NCI-H1092 (cell line): ENCODE measurements around the gene TMEM120A.
A peak's percentile ranks its signal among the peaks of the same experiment; 100 is the strongest.
"Not testable (repeated sequence)": the region's sequence is repeated elsewhere in the genome, so short reads cannot be mapped to it uniquely, and the experiment has no call there.

Experiments used
- DNase-seq: peaks from one replicate; lab custom pipeline; 2025; lab: John Stamatoyannopoulos, UW

TMEM120A gene

GRCh38 chr7:75994388-75995051, at the start of gene TMEM120A:
Gene TMEM120A (minus strand): TSS chr7:75994595. CDS start chr7:75994570, 25 bp downstream.
- peak; percentile 88 for DNase-seq

- DNase-seq = no peak
These were observed 45.7 kb upstream of the TMEM120A start for GRCh38 chr7:76040126-76040525.

DNA sequence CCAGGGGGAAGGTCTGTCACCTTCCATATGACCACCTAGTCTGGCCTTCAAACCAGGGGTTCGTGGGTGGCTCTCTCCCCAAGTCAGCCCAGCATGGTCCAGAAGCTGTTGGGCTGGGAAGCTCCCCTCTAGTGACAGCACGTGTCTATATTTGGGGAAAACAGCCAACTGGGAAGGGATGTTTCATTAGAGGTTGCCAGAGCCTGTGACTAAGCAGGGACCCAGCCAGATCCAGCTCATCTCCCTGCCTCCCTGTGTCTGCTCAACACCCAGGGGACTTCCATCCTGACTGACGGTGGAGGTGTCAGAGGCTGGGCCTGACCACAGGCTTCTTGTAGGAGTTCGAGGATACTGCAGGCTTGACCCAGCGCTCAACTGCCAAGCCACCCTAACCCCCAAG, 42.9 kb upstream of the TMEM120A start:
- no peak for DNase-seq

- DNase-seq = no peak
These were observed 37.6 kb upstream of the TMEM120A start for GRCh38 chr7:76031964-76032363.

DNA sequence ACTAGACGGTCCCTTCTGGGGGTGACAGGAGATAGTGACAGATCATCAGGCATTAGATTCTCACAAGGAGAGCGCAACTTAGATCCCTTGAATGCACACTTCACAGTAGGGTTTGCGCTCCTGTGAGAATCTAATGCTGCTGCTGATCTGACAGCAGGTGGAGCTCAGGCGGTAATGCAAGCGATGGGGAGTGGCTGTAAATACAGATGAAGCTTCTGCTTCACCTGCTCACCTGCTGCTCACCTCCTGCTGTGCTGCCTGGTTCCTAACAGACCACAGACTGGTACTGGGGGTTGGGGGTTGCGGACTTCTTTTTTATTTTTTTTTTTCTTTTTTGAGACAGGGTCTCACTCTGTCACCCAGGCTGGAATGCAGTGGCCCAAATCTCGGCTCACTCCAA, 35.3 kb upstream of the TMEM120A start:
- DNase-seq = not testable (repeated sequence)

DNA sequence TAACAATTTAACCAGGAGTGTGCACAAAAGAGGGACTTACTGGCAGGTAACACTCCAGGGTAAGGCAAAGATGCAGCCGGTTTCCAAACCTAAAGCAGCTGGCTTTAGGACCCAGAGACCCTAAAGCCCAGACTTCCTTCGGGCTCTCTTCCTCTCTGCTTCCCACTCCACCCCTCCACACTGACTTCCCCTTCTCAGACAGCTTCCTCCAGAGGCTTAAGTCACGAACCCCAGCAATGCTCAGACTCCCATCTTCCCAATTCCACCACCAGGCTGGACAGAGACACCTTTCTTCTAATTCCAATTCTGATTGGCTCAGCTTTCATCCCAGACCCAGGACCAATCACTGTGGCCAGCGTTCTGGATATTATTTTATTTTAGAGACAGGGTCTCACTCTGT, 28.6 kb upstream of the TMEM120A start:
- DNase-seq = no peak

GRCh38 chr7:76022026-76022780, 27.8 kb upstream of the TMEM120A start:
- DNase-seq = no peak

- DNase-seq = peak; percentile 48
These were observed 25.8 kb upstream of the TMEM120A start for GRCh38 chr7:76020031-76020714.

GRCh38 chr7:76018520-76018919, 24.1 kb upstream of the TMEM120A start:
- DNase-seq = not testable (repeated sequence)

DNA sequence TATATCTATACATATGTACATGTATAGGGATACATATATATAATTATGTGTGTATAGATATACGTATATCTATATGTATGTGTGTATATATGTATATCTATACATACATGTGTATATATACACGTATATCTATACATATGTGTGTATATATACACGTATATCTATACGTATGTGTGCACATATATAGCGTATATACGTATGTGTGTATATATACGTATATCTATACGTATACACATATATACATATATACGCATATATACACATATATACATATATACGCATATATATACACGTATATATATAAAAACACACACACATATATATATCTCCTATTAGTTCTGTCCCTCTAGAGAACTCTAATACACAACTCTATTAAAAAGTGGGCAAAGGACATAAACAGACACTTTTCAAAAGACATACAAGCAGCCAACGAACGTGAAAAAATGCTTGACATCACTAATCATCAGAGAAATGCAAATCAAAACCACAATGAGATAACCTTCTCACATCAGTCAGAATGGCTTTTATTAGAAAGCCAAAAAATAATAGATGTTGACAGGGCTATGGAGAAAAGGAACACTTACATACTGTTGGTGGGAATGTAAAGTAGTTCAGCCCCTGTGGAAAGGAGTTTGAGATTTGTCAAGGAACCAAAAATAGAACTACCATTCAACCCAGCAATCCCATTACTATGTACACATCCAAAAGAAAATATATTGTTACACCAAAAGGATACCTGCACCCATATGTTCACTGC, 22.0 kb upstream of the TMEM120A start:
- DNase-seq = no peak

DNA sequence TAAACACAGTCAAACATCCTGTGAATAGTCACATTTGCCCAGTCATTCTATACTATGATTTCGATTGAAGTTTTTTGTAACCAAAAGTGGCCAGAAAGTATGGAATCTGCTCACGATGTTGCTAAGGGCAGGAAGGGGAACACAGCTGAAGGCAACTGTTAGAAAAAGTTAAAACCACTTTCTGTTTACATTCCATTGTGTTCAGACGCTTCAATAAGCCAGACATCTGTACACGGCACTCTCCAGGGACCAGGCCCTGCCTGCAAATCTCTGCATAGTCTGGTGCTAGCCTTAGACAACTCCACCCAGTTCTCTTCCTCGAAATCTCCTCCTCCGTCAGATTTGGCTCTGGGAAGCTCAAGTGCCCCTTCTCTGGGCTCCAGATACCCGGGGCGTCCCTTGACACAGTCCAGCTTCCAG, 17.1 kb upstream of the TMEM120A start:
- no peak for DNase-seq

DNA sequence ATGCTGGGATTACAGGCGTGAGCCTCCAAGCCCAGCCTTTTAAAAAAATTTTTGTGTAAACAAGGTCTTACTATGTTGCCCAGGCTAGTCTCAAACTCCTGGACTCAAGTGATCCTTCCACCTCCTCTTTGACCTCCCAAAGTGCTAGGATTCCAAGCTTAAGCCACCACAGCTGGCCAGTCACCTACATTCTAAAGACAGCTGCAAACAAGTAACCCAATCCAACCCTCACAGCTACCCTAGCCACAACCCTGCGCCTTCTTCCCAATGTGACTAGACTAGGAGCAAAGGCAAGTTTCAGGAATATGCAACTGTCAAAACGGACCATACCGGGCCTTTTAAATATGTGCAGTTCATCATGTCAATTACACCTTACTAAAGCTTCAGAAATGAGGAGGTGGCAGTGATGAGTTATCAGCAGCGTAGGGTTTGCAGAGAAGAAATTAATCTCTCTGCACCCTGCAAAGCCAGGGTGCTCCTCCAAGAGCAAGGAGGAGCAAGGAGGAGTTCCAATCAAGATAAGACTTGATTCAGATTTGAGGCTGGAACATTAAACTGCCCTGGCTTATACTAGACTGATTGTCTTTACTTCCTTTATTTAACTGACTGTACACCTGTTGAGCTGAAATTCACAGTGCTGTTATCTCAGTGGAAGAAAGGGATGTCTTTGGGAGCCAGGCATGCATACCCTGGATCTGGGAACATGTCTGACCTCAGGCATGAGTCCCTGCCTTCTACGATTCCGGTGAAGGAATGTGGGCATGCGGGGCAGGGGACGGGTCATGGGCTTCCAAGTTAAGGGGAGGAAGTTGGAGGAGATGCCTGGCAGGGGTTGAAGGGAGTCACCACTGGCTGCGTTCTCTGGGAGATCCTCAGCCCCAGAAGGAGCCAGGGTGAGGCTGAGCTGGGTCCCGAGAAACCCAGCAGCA, 15.5 kb upstream of the TMEM120A start:
- no peak for DNase-seq

GRCh38 chr7:76008156-76008687, 13.8 kb upstream of the TMEM120A start:
- DNase-seq = no peak

DNA sequence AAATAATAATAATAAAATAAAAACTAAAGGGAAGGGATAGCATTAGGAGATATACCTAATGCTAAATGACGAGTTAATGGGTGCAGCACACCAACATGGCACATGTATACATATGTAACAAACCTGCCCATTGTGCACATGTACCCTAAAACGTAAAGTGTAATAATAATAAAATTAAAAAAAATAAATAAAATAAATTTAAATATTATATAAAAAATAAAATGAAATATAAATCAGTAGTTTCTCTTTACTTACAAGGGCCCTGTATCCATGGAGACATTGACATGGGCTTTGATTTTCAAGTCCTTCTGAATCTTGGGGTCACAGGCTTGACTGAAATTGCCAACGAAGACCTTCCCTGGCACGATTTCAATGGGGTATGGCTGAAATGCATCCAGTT, 10.6 kb upstream of the TMEM120A start:
- DNase-seq = not testable (repeated sequence)

- DNase-seq = no peak
These were observed 9.0 kb upstream of the TMEM120A start for GRCh38 chr7:76003351-76003750.

GRCh38 chr7:76002822-76003221, 8.4 kb upstream of the TMEM120A start:
- no peak for DNase-seq

DNA sequence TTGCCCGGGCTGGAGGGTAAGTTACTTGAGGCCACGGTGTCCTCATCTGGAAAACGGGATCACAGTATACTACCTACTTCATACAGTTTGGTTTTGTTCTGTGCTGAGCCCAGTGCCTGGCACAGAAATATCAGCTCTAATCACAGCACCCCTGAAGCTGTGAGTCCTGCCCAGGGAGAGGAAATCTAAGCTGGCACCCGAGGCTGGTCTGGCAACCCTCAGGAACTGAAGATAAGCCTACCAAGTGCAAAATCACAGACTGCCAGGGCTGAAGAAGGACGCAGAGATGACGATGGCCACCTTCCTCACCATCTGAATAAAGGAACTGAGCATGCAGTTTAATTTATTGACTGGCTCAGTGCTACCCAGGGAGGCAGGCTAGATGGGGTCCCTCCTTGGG, 7.7 kb upstream of the TMEM120A start:
- DNase-seq = no peak

DNA sequence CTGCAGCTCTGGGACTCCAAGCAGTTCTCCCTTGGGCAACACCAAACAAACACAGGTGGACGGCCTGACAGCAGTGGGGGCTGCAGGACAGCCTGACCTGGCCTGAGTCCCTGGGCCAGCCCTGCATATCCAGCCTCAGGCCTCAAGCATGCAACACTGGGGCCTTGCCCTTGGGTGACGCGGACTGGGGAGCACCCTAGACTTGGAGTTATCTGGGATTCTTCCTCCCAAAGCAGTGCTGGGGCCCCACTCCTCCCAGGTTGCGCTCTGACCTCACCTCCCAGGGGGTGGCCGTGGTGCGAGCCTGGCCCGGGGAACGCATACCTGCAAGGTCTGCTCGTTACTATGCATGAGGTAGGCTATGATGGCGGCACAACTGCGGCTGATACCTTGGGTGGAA, 6.2 kb upstream of the TMEM120A start:
- DNase-seq = no peak

- no peak for DNase-seq
These were observed 3.6 kb upstream of the TMEM120A start for GRCh38 chr7:75998038-75998437.

DNA sequence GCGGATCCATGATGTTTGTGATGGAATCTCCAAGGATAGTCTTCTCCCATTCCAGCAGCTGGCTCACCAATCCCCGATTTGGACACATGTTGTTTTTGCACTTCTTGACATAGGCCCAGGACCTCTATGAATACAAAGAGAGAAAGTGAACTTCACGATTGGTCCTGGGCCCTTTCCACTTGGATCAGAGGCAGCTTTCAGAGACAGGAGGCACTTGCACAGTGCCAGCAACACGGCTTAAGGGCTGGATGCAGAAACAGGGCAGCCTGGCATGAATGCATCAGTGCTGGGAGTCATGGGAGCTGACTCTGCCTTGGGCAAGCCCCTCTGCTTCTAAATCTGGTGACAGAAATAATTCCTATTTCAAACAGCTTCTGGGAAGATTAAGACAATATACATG, 2.1 kb upstream of the TMEM120A start:
- DNase-seq = no peak

- DNase-seq = no peak
These were observed 1.6 kb upstream of the TMEM120A start for GRCh38 chr7:75995996-75996395.
